ENCODE results near the gene KLF11. TPM values are rescaled to one million over a fixed set of nuclear protein-coding genes. Genes with fewer than 3 reads are reported as not detected.

The KLF11 gene
- total and polyA plus RNA-seq, 9 of the 15 experiments (the other 6 are each of a cell fraction or from before 2014, with no cell fraction given) = 2.1 to 13.4 (median 6.5) TPM

GRCh38 chr2:10019602-10020400 is 23.5 kb upstream of the KLF11 start (continued):
- 0 out of 2 replicates have a peak, but pooled peaks have one; percentile 38 for TF ChIP-seq ZNF592 (IDR thresholded peaks at IDR 0.05)
- TF ChIP-seq USF2 (CRISPR knock-in tag; IDR thresholded peaks at IDR 0.05) = peak; percentile 29; the same call in 1 of the 2 replicates
- TF ChIP-seq RAD21 (CRISPR knock-in tag; conservative IDR thresholded peaks at IDR 0.05 in 1 of 2, IDR thresholded peaks at IDR 0.05 in 1 of 2) = 0 out of 4 replicates have a peak, but pooled peaks of 1 of the 2 experiments have one; percentile 12
- TF ChIP-seq BHLHE40 (IDR thresholded peaks at IDR 0.05; ENCODE audit: low read length) = peak; percentile 89
- no peak for TF ChIP-seq HOMEZ (CRISPR knock-in tag; IDR thresholded peaks at IDR 0.05)
- TF ChIP-seq PHF20 (IDR thresholded peaks at IDR 0.05; ENCODE audit: partially characterized antibody) = no peak
- TF ChIP-seq CHD1 (IDR thresholded peaks at IDR 0.05; ENCODE audit: low read length) = no peak
- no peak for TF ChIP-seq HDAC6 (IDR thresholded peaks at IDR 0.05; ENCODE audit: low read depth, low read length)
- TF ChIP-seq E2F6 (IDR thresholded peaks at IDR 0.05; ENCODE audit: borderline replicate concordance in 1 of 2, extremely low read depth in 1 of 2, insufficient read depth in 1 of 2, insufficient read length in 1 of 2, low read depth in 1 of 2, low read length in 1 of 2, poor library complexity in 1 of 2, severe bottlenecking in 1 of 2) = peak; percentile 73 to 77
- no peak for TF ChIP-seq ATF7 (IDR thresholded peaks at IDR 0.05)
- TF ChIP-seq RAD51 (IDR thresholded peaks at IDR 0.05; ENCODE audit: borderline replicate concordance, low read depth) = no peak
